Measurements from ENCODE around the gene CYB5A.
"Not testable (repeated sequence)": the region's sequence is repeated elsewhere in the genome, so short reads cannot be mapped to it uniquely, and the experiment has no call there.

Gene CYB5A

DNA sequence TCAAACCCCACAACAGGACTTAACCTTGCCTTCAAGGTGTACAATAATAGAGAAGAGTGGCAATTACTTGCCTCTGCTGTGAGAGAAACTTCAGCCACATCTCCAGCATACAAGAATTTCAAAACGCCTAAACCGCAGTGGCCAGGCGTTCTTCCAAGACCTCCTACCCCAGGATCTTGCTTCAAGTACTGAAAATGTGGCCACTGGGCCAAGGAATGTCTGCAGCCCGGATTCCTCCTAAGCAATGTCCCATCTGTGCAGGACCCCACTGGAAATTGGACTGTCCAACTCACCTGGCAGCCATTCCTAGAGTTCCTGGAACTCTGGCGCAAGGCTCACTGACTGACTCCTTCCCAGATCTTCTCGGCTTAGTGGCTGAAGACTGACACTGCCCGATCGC is 2.8 kb upstream of the CYB5A start:
- no peak for DNase-seq (ENCODE audit: low read depth in 2 of 2)

- not testable (repeated sequence) for DNase-seq (ENCODE audit: low read depth in 2 of 2)
These were observed 1.2 kb upstream of the CYB5A start for GRCh38 chr18:74292982-74293381.

DNA sequence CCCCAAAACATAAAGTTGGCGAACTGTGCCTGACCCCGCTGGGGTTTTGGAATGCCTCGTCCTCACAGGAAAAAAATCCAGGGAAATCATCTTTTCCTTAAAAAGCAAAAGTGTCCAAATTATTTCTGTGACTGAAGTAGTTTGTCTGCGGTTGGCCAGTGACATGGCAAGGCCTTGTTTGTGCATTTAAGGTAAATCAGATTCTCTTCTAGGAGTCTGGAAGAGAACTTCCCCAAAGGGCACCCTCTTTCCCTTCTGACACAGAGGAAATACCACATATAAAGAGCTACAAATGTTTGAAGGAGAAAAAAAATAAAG is 737 bp upstream of the CYB5A start:
- no peak for DNase-seq (ENCODE audit: low read depth in 2 of 2)

DNA sequence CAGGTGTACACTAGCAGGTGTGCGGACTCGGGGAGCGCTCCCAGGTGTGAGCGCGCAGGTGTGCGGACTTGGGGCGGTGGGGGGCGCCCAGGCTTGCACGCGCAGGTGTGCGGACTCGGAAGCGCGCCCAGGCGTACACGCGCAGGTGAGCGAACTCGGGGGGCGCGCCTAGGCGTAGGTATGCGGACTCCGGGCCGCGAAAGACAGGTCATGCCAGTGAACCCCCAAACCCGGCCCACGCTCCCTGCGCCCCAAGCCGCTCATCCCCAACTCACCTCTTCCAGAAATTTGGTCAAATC is 342 bp downstream of the CYB5A start:
- DNase-seq (ENCODE audit: low read depth in 2 of 2), result no peak

DNA sequence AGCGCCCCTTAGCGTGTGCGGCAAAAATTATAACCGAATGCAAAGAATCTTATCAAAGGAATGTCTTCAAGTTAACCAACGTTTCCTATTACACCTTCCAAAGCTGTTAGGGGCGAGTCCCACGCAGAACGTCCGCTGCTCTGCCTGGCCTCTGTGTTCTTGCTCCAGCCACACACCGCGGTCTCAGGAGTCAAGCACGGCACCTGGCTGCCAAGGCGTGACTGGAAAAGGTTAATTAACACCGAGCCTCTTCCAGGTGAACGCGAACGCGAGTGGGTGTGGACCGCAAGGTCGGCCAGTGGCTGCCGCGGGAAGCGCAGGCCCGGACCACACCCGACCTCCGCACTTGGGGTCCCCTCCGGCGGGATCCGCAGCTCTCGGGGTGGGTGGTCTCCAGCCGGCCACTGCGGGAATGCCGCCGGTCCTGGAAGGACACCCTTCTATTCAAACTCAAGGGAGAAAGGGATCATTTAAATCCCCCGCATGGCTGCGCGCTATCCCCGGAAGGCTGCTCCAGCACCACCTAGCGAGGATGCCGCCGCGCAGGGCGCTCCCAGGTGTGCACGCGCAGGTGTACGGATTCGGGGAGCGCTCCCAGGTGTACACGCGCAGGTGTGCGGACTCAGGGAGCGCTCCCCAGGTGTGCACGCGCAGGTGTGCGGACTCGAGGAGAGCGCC is 830 bp downstream of the CYB5A start:
- DNase-seq (ENCODE audit: low read depth in 2 of 2), result no peak

DNA sequence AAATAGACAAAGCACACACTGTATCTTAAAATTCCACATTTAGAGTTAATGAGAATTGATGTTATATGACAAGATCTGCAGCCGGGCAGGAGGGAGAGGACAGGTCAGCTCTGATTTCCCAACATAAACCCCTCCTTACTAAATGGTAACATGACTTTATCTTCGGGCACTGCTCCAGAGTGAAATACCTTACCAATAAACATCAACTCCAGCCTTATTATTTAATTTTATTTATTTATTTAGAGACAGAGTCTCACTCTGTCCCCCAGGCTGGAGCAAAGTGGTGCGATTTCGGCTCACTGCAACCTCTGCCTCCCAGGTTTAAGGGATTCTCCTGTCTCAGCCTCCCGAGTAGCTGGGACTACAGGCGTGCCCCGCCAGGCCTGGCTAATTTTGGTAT is 1.7 kb downstream of the CYB5A start:
- DNase-seq (ENCODE audit: low read depth in 2 of 2), result no peak

DNA sequence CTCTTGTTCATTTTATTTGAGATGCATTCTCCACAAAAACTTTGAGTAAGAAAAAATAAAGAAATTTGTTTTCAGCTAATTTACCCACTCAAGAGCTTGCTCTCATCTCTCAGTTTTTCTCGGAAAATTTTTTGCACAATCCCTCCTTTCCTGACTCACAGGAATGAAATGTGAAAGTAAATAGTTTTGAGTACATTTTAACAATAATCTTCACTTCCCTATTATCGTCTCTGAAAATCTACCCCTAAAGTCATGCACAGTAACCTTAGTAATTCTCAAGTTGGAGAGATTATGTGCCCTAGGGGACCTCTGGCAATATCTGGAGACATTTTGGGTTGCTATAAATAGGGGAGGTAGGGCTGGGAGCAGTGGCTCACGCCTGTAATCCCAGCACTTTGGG is 2.6 kb downstream of the CYB5A start:
- no peak for DNase-seq (ENCODE audit: low read depth in 2 of 2)

DNA sequence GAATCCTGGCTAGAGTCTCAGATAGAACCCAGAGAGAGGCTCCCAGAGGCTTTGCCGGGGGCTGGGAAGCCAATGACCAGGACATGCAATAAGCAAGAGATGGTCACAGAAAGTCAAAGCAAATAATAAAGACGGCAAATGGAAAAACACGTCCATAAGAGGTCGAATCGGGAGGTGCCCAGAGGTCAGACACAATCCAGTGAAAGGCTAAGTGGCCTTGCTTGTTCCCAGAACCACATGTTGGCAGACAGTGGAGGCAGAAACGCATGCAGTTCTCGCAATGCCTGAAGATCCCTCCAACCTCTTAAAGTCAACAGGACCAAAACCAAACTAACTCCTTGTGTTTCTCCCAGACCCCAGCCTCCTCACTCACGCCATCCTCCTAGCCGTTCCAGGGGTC is 3.0 kb downstream of the CYB5A start:
- DNase-seq (ENCODE audit: low read depth in 2 of 2), result no peak

GRCh38 chr18:74288041-74288440 is 3.7 kb downstream of the CYB5A start:
- no peak for DNase-seq (ENCODE audit: low read depth in 2 of 2)

- no peak for DNase-seq (ENCODE audit: low read depth in 2 of 2)
These were observed 4.9 kb downstream of the CYB5A start for GRCh38 chr18:74286856-74287255.

DNA sequence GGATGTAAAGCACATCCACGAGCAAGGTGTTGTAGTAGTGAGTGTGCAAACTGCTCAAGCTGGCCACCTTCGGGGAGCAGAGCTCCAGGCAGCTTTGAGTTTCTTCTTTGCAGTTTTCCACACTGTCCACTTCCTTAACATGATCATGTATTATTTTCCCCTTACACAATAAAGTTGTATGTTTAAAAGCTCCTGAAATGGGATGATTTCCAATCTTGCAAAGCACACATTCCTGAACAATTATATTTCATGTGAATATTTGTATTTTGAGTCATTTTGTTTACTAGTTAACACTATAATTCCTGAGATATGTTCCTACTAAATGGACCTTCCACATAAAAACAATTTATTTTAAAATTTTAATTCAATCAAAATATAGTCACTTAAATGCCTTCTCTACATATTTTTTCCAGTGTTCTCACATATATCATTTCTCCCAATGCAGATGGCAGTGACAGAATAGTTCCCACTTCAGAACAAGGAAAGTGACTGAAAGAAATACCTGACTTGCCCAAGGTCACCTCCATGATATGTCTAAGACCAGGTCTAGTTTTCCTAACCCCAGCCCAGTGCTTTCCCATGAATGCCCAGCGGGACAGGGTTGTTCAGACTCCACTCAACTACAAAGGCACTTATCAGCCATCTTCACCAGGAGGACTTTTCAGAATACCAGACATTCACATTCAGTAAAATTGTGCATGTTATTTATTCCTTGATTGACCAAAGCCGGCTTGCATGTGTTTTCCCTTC is 5.5 kb downstream of the CYB5A start:
- DNase-seq (ENCODE audit: low read depth in 2 of 2), result no peak

DNA sequence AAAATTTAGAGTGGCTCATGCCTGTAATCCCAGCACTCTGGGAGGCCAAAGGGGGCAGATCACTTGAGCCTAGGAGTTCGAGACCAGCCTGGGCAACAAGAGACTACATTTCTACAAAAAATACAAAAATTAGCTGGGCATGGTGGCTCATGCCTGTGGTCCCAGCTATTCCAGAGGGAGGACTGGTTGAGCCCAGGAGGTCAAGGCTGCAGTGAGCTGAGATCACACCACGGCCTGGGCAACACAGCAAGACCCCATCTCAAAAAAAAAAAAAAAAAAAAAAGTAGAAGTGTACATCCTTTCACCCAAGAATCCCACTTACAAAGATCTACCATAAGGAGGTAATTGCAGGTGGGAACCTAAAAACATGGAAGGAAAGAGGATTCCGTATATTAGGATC is 6.2 kb downstream of the CYB5A start:
- DNase-seq (ENCODE audit: low read depth in 2 of 2), result not testable (repeated sequence)

DNA sequence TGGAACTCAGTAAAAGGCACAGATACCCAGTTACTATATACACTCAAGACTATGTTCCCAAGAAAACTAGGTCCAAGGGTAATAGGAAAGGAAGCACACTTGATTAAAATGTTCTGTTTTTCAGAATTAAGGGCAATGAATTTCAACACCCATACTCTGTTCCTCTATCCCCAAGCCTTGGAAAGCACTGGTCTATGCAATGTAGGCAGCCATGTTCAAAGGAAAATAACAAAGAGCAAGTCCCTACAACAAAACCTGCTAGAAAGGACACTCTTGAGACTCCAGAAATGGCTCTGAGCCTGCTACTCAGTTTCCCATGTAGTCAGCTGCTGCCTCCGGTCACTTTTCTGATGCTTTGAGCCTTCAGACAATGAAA is 6.8 kb downstream of the CYB5A start:
- no peak for DNase-seq (ENCODE audit: low read depth in 2 of 2)

GRCh38 chr18:74284191-74284979 is 7.4 kb downstream of the CYB5A start:
- no peak for DNase-seq (ENCODE audit: low read depth in 2 of 2)

- DNase-seq (ENCODE audit: low read depth in 2 of 2), result no peak
These were observed 8.1 kb downstream of the CYB5A start for GRCh38 chr18:74283646-74284045.

GRCh38 chr18:74282755-74283554 is 8.8 kb downstream of the CYB5A start:
- no peak for DNase-seq (ENCODE audit: low read depth in 2 of 2)

DNA sequence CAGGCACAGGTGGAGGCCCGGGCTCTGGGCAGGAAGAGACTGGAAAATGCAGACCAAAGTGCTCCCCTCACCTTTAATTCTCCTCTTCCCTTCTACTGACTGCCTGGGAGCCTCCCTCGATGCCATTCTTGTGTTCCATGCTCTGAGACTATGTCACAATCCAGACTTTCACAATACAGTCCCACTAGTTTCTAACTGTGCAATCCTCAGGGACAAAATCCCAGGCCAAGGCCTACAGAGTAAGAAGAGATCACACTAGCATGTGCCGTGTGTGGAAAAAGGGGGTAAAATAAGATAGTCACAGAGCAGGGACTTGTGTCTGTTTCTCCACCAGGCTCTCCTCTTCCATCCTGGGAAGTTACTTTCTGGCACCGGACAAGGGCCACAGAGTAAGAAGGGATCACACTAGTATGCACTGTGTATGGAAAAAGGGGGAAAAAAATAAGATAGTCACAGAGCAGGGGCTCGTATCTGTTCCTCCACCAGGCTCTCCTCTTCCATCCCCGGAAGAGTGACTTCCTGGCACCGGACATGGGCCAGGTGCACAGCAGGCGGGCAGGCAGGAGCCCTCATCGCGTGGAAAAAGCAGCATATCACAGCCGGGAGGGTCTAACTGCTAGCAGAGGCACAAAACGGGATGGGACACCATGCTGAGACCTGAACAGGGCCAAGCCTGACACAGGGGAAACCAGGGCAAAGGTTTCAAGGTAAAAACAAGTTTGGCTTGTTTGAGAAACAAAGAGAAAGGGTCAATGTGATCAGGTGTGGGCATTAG is 9.6 kb downstream of the CYB5A start:
- no peak for DNase-seq (ENCODE audit: low read depth in 2 of 2)

DNA sequence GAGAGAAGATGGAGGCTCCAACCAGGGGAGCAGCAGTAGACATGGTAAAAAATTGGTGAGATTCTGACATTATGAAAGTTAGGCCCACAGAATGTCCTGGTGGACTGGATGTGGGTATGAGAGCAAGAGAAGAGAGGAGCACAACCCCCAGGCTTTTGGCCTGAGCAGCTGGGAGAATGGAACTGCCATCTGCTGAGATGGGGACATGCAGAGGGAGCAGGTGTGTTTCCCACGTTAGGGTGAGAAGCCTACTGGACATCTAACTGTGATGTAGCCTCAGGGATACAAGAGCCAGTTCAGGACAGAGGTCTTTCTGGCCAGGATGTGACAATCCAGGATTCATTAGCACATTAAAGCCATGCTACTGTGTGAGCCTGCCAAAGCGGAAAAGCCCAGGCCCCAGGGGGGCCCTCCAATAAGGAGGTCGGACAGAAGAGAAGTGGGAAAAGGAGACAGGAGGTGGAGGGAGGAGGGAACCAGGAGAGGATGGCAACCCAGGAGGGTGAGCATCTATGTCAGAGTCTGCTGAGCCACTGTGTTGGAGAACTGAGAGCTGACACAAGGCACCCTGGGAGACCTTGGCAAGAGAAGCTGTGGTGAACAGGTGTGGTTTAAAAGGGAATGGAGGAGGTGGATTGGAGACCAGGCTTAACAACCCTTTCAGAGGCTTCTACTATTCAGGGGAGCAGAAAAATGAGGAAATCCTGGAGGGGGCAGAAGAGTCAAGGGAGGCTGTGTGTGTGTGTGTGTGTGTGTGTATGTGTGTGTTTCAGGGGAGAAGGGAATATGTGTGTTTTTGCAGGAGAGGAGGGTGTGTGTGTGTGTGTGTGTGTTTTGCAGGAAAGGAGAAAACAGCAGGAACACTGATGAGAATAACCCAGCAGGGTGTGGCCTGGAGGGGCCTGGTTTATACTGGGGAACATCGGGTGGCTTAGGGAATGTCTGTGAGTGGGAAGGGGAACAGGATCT is 10.5 kb downstream of the CYB5A start:
- DNase-seq (ENCODE audit: low read depth in 2 of 2), result no peak

- DNase-seq (ENCODE audit: low read depth in 2 of 2), result no peak
These were observed 12.8 kb downstream of the CYB5A start for GRCh38 chr18:74278983-74279382.

- DNase-seq (ENCODE audit: low read depth in 2 of 2), result no peak
These were observed 13.7 kb downstream of the CYB5A start for GRCh38 chr18:74278058-74278457.

Measured in stimulated activated CD8-positive, alpha-beta memory T cell treated with anti-CD3 and anti-CD28 coated beads, Interleukin-15, amount 100 ng/mL, for 4 hours (primary cell).